NCI-H69 (cell line): ENCODE results near the gene FOXD4L6.
"Not testable (repeated sequence)": the region's sequence is repeated elsewhere in the genome, so short reads cannot be mapped to it uniquely, and the experiment has no call there.

Experiments
- DNase-seq: peaks from one replicate; lab custom pipeline; 2025; lab: John Stamatoyannopoulos, UW

FOXD4L6 gene

GRCh38 chr9:41128581-41128980 is at the start of gene FOXD4L6:
Gene FOXD4L6, minus strand, starts transcription at chr9:41128681. Its CDS starts 298 bp downstream, at chr9:41128383.
- DNase-seq, result not testable (repeated sequence)

DNA sequence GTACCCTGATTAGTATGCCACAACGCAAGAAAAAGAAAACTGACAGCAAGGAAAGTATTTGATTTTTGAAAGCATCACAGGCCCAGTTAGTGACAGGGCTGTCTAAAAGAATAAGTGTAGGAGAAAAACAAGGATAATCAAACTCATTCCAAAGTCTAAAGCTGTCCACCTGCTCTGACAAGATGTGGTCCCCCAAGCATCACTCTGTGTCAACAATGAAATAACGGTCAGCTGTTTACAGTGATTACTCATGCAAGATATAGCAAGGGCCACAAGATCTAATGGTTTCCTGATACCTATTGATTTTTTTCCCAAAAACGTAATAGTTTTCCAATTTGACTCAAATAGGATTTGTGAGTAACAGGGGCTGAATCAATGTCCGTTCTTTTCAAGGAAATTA is 46.5 kb upstream of the FOXD4L6 start:
- DNase-seq, result not testable (repeated sequence)

DNA sequence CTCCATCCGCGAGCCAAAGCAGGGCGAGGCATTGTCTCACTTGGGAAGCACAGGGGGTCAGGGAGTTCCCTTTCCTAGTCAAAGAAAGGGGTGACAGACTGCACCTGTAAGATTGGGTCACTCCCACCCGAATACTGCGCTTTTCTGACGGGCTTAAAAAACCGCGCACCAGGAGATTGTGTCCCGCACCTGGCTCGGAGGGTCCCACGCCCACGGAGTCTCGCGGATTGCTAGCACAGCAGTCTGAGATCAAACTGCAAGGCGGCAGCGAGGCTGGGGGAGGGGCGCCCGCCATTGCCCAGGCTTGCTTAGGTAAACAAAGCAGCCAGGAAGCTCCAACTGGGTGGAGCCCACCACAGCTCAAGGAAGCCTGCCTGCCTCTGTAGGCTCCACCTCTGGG is 21.6 kb upstream of the FOXD4L6 start:
- DNase-seq, result not testable (repeated sequence)

- DNase-seq, result not testable (repeated sequence)
These were observed 13.4 kb upstream of the FOXD4L6 start for GRCh38 chr9:41141878-41142277.

GRCh38 chr9:41126746-41127446 is 1.6 kb downstream of the FOXD4L6 start:
- not testable (repeated sequence) for DNase-seq

DNA sequence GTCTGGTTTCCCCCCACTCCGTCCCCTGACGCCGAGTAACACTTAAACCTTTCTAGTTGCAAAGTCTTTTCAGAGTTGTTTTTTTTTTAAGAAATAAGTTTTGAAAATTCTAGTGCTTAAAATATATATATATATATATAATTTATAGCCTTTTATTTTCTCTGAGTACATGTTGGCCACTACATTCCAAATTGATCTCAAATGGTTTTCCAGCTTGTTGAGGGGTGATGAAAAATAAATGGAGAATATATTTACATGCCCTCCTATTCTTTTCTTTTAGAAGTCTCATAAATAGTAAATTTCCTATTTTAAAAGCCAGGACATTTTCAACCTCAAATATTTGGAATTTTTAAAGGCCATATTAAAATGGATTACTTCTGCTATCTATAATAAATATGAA is 2.5 kb downstream of the FOXD4L6 start:
- not testable (repeated sequence) for DNase-seq

- DNase-seq, result not testable (repeated sequence)
These were observed 3.3 kb downstream of the FOXD4L6 start for GRCh38 chr9:41125109-41125658.

- not testable (repeated sequence) for DNase-seq
These were observed 4.0 kb downstream of the FOXD4L6 start for GRCh38 chr9:41124250-41125108.

DNA sequence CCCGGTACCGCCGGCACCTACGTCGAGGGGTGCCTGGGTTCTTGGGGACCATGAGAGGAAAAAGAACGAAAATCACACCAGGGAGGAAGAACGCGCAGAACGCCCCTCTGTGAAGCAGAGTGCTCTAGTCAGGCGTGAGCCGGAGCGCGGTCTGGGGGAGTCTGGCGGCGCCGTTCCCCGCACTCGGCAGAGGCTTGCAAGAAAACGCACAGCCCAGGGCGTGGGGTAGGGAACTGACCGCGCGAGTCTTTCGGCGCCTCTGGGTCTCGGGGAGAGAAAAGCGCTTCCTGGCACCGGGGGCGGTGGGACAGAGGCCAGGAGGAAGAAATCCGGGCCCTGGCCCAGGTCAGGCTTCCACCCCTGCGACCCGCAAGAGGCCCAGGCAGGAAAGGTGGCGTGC is 4.7 kb downstream of the FOXD4L6 start:
- not testable (repeated sequence) for DNase-seq

DNA sequence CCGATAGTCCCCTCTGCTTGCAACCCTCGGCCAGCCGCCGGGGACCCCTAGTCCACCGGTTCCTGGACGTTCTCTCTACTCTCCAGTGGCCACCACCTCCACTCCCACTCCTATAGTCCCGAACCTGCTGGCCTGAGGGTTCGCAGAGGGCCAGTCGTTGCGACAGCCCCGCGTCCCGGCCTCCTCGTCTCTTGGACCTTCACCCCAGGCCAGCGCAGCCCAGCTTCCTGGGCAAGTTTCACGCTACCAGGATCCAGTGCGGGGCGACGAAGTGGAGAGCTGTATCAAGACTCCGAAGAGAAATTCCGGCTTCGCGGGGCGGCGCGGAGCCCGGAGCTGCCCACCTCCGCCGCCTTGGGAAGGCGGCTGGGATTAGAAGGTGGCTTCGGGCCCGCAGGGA is 5.1 kb downstream of the FOXD4L6 start:
- DNase-seq, result not testable (repeated sequence)

DNA sequence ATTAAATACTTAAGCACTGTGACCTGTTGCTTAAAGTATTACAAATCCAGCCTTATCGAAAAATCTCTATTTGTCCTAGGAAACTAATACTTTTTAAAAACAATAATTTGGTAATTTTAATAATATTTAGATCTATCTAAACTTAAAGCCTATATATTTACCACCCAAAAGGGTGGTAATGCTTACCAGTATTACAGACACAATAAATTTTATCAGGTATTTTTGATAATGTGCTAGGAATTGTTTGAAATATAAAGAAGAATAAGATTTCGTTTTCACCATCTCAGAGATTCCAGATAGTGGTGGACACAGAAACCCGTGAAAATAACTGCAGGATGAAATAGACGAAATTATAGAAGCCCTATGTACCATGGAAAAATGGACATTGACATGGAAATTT is 7.8 kb downstream of the FOXD4L6 start:
- DNase-seq, result not testable (repeated sequence)

- DNase-seq, result not testable (repeated sequence)
These were observed 8.8 kb downstream of the FOXD4L6 start for GRCh38 chr9:41119719-41120118.

- DNase-seq, result not testable (repeated sequence)
These were observed 9.2 kb downstream of the FOXD4L6 start for GRCh38 chr9:41119311-41119710.

- not testable (repeated sequence) for DNase-seq
These were observed 15.1 kb downstream of the FOXD4L6 start for GRCh38 chr9:41113348-41113747.

- not testable (repeated sequence) for DNase-seq
These were observed 17.1 kb downstream of the FOXD4L6 start for GRCh38 chr9:41111414-41111813.

GRCh38 chr9:41110913-41111312 is 17.6 kb downstream of the FOXD4L6 start:
- DNase-seq, result not testable (repeated sequence)

GRCh38 chr9:41109253-41109652 is 19.2 kb downstream of the FOXD4L6 start:
- DNase-seq, result not testable (repeated sequence)

- DNase-seq, result not testable (repeated sequence)
These were observed 19.7 kb downstream of the FOXD4L6 start for GRCh38 chr9:41108816-41109215.

DNA sequence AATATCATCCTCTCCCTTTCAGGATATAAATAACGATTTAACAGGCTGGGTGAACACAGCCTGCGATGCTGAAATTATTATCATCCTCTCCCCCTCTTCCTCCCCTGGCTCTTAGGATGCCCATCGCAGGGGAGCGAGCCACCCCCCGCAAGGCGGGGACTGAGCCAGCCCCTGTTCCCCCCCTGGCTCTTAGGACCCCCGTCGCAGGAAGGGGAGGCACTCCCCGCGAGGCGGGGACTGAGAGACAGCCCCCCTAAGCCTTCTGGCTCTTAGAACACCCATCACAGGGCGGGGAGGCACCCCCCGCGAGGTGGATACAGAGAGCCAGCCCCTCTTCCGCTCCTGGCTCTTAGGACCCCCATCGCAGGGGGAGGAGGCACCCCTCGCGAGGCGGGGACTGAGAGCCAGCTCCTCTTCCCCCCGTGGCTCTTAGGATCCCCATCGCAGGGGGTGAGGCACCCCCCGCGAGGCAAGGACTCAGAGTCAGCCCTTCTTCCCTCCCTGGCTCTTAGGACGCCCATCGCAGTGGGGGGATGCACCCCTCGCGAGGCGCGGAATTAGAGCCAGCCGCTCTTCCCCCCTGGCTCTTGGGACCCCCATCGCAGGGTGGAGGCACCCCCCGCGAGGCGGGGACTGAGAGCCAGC is 21.9 kb downstream of the FOXD4L6 start:
- DNase-seq, result not testable (repeated sequence)

GRCh38 chr9:41105557-41106253 is 22.8 kb downstream of the FOXD4L6 start:
- DNase-seq, result not testable (repeated sequence)

- DNase-seq, result not testable (repeated sequence)
These were observed 23.9 kb downstream of the FOXD4L6 start for GRCh38 chr9:41104542-41104941.
